Pancreas (tissue), 10 donors: ENCODE data around the gene PRDM12. TPM values are rescaled to one million over a fixed set of nuclear protein-coding genes. Genes with fewer than 3 reads are reported as not detected.
A peak's percentile ranks its signal among the peaks of the same experiment; 100 is the strongest.

ENCODE experiments used
- ATAC-seq, 4 donors: fragments of 200-7000 bp; cut with Tn5 transposase; one replicate each; pipeline versions ENCODE4 v1.8.0 to v1.9.1; 2020; ENCODE audit warnings: mild to moderate bottlenecking in 4 of 4, moderate library complexity in 4 of 4
- DNase-seq, 6 donors: peaks; one replicate each; pipeline ENCODE4 v3.0.0-alpha.2; 2020
- FAIRE-seq: peaks from 2 replicates; lab custom pipeline; 2012; peaks lifted over from hg19 to GRCh38; lab: Jason Lieb, UNC
- H3K27ac ChIP-seq, 4 donors: fragments of 200-600 bp; sonication (generic); 1 replicate in 3 of 4; 2 replicates in 1 of 4; pipeline versions ENCODE4 v1.5.0 to v1.8.0; 2020
- H3K27me3 ChIP-seq, 4 donors: fragments of 200-600 bp; one replicate each; pipeline ENCODE4 v1.8.0; 2021
- H3K36me3 ChIP-seq, 3 donors: fragments of 200-600 bp; sonication (generic) in 1 of 3; one replicate each; pipeline versions ENCODE4 v1.5.0 to v1.8.0; 2020 to 2021
- H3K4me1 ChIP-seq, 3 donors: fragments of 200-600 bp; one replicate each; pipeline ENCODE4 v1.8.0; 2021
- H3K4me3 ChIP-seq, 4 donors: fragments of 200-600 bp; sonication (generic) in 2 of 4; one replicate each; pipeline versions ENCODE4 v1.5.0 to v1.8.0; 2020 to 2021
- H3K9me3 ChIP-seq, 4 donors: fragments of 200-600 bp; one replicate each; pipeline ENCODE4 v1.8.0; 2021
- WGBS, 2 donors: extraction: QIAGEN DNeasy Blood & Tissue Kit; methylation state at CpG; one replicate each; pipeline ENCODE4 v1.1.7; 2013; 5-methylcytosine and 5-hydroxymethylcytosine counted together
- intact Hi-C, 3 donors: fragments of 100-400 bp; cut with DNase I; formaldehyde crosslinking; loops; one replicate each; pipeline versions ENCODE4 v1.11.1 to v1.14.2; 2022
- polyA plus RNA-seq, 2 donors: library from polyadenylated mRNA; stranded (reverse); fragments of 200-250 nt; gene quantifications; one replicate each; pipeline ENCODE4 v1.2.3, GENCODE V29; 2013
- total RNA-seq, 6 donors: library from RNA; stranded (reverse); fragmentation: NEBNext Ultra II Directional in 4 of 6; extraction: Animal tissue kit (Norgen Biotek cat#: 25700) in 4 of 6; gene quantifications; one replicate each; pipeline versions ENCODE4 v1.2.1 to v1.2.4, GENCODE V29; 2021 to 2023
- TF ChIP-seq, protein P1 (sequence below), 4 donors: fragments of 200-600 bp; sonication (generic) in 3 of 4; IDR thresholded peaks; one replicate each; pipeline versions ENCODE4 v1.5.0 to v1.8.0; 2021; ENCODE audit warnings: antibody characterized with exemption in 4 of 4
- donor health status: healthy with polysubstance abuse.
- donor health status: DM: no; HTN: no; CAD: no; lungs with moderate emphysema.
- donor health status: DM: no; HTN: no; CAD: no.
- donor health status: control.
- donor health status: control.
- donor health status: Bipolar disorder and iron deficiency.
- donor health status: DM: yes; HTN: yes; CAD: no.
- donor health status: DM: no; HTN: no; CAD: no.
- donor health status: DM: no; HTN: no; CAD: no.
- donor health status: DM: yes; HTN: yes; CAD: no.

The PRDM12 gene
- total and polyA plus RNA-seq, 8 donors, result 0.02 to 0.06 (median 0.06) TPM; not detected in 5

- Histone ChIP-seq H3K27ac (peak overlapping the region; percentile 91 to 99 (median 98)), H3K4me3 (peak overlapping the region; percentile 86 to 97 (median 90)), H3K9me3 (no peaks in the 10 kb centered on the region), H3K36me3 (no peaks in the 10 kb centered on the region), H3K4me1 (peaks cover 7 to 22% (median 10%) of the 10 kb centered on the region in 3 donors), H3K27me3 (no peaks in the 10 kb centered on the region)
- DNase-seq (no peak), ATAC-seq (peak in 2 of 4 donors; percentile 0 to 2), FAIRE-seq (no peak)
- WGBS, 2 donors, result 1% methylated on average over 33 to 37 of the region's 37 CpGs
- intact Hi-C loops, result loop anchor here in 2 of 3 donors (5.0 to 10.0 kb wide), 2 partner anchors 51 to 229 kb away; no protein-coding TSS in a partner anchor
- TF ChIP-seq, protein P1, sequence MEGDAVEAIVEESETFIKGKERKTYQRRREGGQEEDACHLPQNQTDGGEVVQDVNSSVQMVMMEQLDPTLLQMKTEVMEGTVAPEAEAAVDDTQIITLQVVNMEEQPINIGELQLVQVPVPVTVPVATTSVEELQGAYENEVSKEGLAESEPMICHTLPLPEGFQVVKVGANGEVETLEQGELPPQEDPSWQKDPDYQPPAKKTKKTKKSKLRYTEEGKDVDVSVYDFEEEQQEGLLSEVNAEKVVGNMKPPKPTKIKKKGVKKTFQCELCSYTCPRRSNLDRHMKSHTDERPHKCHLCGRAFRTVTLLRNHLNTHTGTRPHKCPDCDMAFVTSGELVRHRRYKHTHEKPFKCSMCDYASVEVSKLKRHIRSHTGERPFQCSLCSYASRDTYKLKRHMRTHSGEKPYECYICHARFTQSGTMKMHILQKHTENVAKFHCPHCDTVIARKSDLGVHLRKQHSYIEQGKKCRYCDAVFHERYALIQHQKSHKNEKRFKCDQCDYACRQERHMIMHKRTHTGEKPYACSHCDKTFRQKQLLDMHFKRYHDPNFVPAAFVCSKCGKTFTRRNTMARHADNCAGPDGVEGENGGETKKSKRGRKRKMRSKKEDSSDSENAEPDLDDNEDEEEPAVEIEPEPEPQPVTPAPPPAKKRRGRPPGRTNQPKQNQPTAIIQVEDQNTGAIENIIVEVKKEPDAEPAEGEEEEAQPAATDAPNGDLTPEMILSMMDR (IDR thresholded peaks at IDR 0.05), result no peak
Observed at GRCh38 chr9:130713286-130713960, 49.0 kb downstream of the PRDM12 start.

- Histone ChIP-seq H3K27ac (no peak overlapping the region), H3K9me3 (no peaks in the 10 kb centered on the region), H3K36me3 (no peaks in the 10 kb centered on the region), H3K4me3 (peak overlapping the region in 2 of 4 donors; percentile 86 to 93), H3K27me3 (no peaks in the 10 kb centered on the region), H3K4me1 (peaks cover 7 to 22% (median 10%) of the 10 kb centered on the region in 3 donors)
- no peak for ATAC-seq
- no peak for DNase-seq
- intact Hi-C loops, result loop anchor here in 2 of 3 donors (5.0 to 10.0 kb wide), 2 partner anchors 50 to 228 kb away; no protein-coding TSS in a partner anchor
- 9% methylated on average over 7 of the region's 7 CpGs for WGBS, 2 donors
- no peak for FAIRE-seq
- TF ChIP-seq, protein P1 (IDR thresholded peaks at IDR 0.05), result no peak
Observed at GRCh38 chr9:130714586-130715110, 50.3 kb downstream of the PRDM12 start.

GRCh38 chr9:130715270-130715669 is 50.9 kb downstream of the PRDM12 start:
- H3K36me3 ChIP-seq, result no peaks in the 10 kb centered on the region
- 9 to 12% methylated on average over 3 of the region's 3 CpGs for WGBS, 2 donors
- no peaks in the 10 kb centered on the region for H3K27me3 ChIP-seq
- intact Hi-C loops, result loop anchor here in 1 of 3 donors (10.0 kb wide), 1 partner anchor 50 kb away; no protein-coding TSS in a partner anchor
- TF ChIP-seq, protein P1 (IDR thresholded peaks at IDR 0.05), result no peak
- ATAC-seq (no peak), DNase-seq (no peak), FAIRE-seq (no peak)
- no peak overlapping the region for H3K27ac ChIP-seq
- peak overlapping the region in 2 of 4 donors; percentile 86 to 93 for H3K4me3 ChIP-seq
- H3K4me1 ChIP-seq, result peaks cover 7 to 22% (median 10%) of the 10 kb centered on the region in 3 donors
- no peaks in the 10 kb centered on the region for H3K9me3 ChIP-seq

DNA sequence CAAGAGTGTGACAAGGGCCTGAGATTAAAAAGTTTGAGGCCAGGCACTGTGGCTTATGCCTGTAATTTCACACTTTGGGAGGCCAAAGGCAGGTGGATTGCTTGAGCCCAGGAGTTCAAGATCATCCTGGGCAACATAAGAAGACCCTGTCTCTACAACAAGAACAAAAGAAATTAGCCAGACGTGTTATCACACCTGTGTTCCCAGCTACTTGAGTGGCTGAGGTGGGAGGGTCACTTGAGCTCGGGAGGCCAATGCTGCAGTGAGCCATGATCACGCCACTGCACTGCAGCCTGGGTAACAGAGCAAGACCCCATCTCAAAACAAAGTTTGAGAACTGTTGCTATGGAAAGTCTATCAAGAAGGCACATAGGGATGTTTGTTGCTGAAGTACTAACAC is 54.2 kb downstream of the PRDM12 start:
- no peak for DNase-seq
- WGBS, 2 donors, result 80 to 84% methylated on average over 3 of the region's 3 CpGs
- TF ChIP-seq, protein P1 (IDR thresholded peaks at IDR 0.05), result no peak

More for the DNA sequence above, 54.2 kb downstream of the PRDM12 start:
- no peaks in the 10 kb centered on the region for H3K27me3 ChIP-seq
- no peak overlapping the region for H3K4me3 ChIP-seq
- ATAC-seq, result no peak
- H3K4me1 ChIP-seq, result peaks cover 7 to 22% (median 10%) of the 10 kb centered on the region in 3 donors
- FAIRE-seq, result no peak
- no peaks in the 10 kb centered on the region for H3K36me3 ChIP-seq
- H3K27ac ChIP-seq, result no peak overlapping the region
- H3K9me3 ChIP-seq, result no peaks in the 10 kb centered on the region
- intact Hi-C loops, result loop anchor here in 1 of 3 donors (10.0 kb wide), 1 partner anchor 46 kb away; no protein-coding TSS in a partner anchor
